ENCODE results near the gene COX4I1. TPM values are rescaled to one million over a fixed set of nuclear protein-coding genes. Genes with fewer than 3 reads are reported as not detected.

Gene COX4I1
- total RNA-seq, 1 donor from 2014 or later: 344 TPM

DNA sequence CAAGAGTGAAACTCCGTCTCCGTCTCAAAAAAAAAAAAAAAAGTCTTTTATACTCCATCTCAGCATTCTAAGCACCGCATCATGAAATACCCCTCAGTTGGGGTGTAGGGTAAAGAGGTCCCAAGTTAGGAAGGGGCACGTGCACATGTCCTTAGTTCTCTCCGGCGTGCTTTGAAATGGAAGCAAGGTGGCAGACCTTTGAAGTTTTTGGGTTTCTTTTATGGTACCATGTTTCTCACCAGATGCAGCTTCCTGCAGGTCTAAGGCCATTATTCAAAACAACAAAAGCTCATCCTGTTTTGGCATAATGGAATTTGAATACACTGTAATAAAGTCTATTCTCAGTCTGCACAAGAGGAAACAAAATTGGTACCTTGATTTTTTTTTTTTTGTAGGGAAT lies 9.7 kb upstream of the COX4I1 start:
- H3K9me3 Mint-ChIP-seq (ENCODE audit: low read depth): peaks cover 7% of the 10 kb centered on the region
- no peak for DNase-seq (ENCODE audit: low spot score)
- H3K27me3 Mint-ChIP-seq (ENCODE audit: low read depth): no peaks in the 10 kb centered on the region
- H3K4me3 Mint-ChIP-seq (ENCODE audit: unreplicated experiment): no peak overlapping the region
- no peak for TF ChIP-seq CTCF (IDR thresholded peaks at IDR 0.05)
- H3K36me3 Mint-ChIP-seq (ENCODE audit: low read depth): peaks cover 29% of the 10 kb centered on the region
- H3K27ac Mint-ChIP-seq (ENCODE audit: unreplicated experiment): no peak overlapping the region
- H3K4me1 Mint-ChIP-seq (ENCODE audit: low read depth): no peaks in the 10 kb centered on the region

DNA sequence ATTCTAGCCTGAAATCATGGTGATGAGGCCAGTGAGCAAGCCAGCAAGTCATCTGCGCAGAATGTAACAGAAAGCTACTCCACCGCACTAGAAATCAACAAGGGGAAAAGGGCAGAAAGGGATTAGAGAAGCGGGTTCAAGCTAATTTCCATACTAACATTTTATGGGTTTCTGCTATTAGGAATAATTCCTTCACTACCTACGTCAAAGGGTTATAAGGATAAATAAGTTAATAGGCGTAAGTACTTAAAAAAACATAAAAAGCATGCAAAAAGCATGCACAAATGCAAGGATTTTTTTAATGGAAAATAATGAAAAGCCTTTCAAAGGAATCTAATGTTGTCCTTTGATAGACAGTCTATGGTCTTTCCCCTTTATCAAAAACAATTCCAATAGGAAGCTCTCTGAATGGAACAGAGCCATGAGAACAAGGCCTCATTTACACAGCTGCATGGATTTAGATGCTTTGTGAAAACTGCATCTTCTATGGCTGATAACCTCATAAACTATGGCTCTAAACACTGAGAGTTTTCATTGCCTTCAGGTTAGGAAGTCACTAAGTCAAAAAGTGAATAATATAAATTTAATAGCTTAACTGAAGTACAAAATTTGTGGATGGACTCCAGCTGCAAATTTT lies 5.7 kb upstream of the COX4I1 start:
- peaks cover 7% of the 10 kb centered on the region for H3K9me3 Mint-ChIP-seq (ENCODE audit: low read depth)
- H3K27me3 Mint-ChIP-seq (ENCODE audit: low read depth): no peaks in the 10 kb centered on the region
- peaks cover 19% of the 10 kb centered on the region for H3K4me1 Mint-ChIP-seq (ENCODE audit: low read depth)
- no peak for TF ChIP-seq CTCF (IDR thresholded peaks at IDR 0.05)
- H3K4me3 Mint-ChIP-seq (ENCODE audit: unreplicated experiment): no peak overlapping the region
- no peak for DNase-seq (ENCODE audit: low spot score)
- no peak overlapping the region for H3K27ac Mint-ChIP-seq (ENCODE audit: unreplicated experiment)
- peaks cover 28% of the 10 kb centered on the region for H3K36me3 Mint-ChIP-seq (ENCODE audit: low read depth)

- no peaks in the 10 kb centered on the region for H3K27me3 Mint-ChIP-seq (ENCODE audit: low read depth)
- no peak for TF ChIP-seq CTCF (IDR thresholded peaks at IDR 0.05)
- no peak overlapping the region for H3K27ac Mint-ChIP-seq (ENCODE audit: unreplicated experiment)
- peaks cover 19% of the 10 kb centered on the region for H3K4me1 Mint-ChIP-seq (ENCODE audit: low read depth)
- no peak overlapping the region for H3K4me3 Mint-ChIP-seq (ENCODE audit: unreplicated experiment)
- H3K9me3 Mint-ChIP-seq (ENCODE audit: low read depth): peaks cover 7% of the 10 kb centered on the region
- DNase-seq (ENCODE audit: low spot score): no peak
- H3K36me3 Mint-ChIP-seq (ENCODE audit: low read depth): peaks cover 28% of the 10 kb centered on the region
These were observed 4.8 kb upstream of the COX4I1 start for GRCh38 chr16:85794696-85795095.

- no peak for DNase-seq (ENCODE audit: low spot score)
- H3K27ac Mint-ChIP-seq (ENCODE audit: unreplicated experiment): no peak overlapping the region
- H3K9me3 Mint-ChIP-seq (ENCODE audit: low read depth): peaks cover 7% of the 10 kb centered on the region
- no peak overlapping the region for H3K4me3 Mint-ChIP-seq (ENCODE audit: unreplicated experiment)
- peaks cover 28% of the 10 kb centered on the region for H3K36me3 Mint-ChIP-seq (ENCODE audit: low read depth)
- TF ChIP-seq CTCF (IDR thresholded peaks at IDR 0.05): no peak
- peaks cover 32% of the 10 kb centered on the region for H3K4me1 Mint-ChIP-seq (ENCODE audit: low read depth)
- H3K27me3 Mint-ChIP-seq (ENCODE audit: low read depth): no peaks in the 10 kb centered on the region
These were observed 3.3 kb upstream of the COX4I1 start for GRCh38 chr16:85796152-85796551.

DNA sequence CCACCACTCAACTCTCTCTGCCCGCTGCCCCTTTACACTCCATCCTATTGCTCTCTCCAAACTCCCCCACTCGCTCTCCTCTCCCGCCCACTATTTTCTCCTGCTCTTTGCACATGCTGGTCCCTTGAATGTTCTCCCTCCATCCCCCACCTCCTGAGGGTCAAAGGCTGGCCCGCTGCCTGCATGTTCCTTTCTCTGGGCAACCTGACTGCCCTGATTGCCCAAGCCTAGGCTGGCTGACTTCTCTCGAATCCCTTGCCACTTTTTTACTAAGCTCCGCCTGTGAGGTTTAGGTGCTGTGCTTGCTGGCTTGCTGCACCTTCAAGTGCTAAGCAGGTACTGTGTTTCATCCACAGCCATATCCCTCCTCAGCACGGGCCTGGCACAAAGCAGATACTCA lies 2.9 kb upstream of the COX4I1 start:
- TF ChIP-seq CTCF (IDR thresholded peaks at IDR 0.05): no peak
- Mint-ChIP-seq H3K4me3 (ENCODE audit: unreplicated experiment) (no peak overlapping the region), H3K9me3 (ENCODE audit: low read depth) (peaks cover 4% of the 10 kb centered on the region), H3K27me3 (ENCODE audit: low read depth) (no peaks in the 10 kb centered on the region), H3K4me1 (ENCODE audit: low read depth) (peaks cover 36% of the 10 kb centered on the region), H3K27ac (ENCODE audit: unreplicated experiment) (no peak overlapping the region), H3K36me3 (ENCODE audit: low read depth) (peaks cover 27% of the 10 kb centered on the region)
- no peak for DNase-seq (ENCODE audit: low spot score)
